Common myeloid progenitor, CD34-positive (primary cell): ENCODE data around the gene ZNF701.
"Not testable (repeated sequence)": the region's sequence is repeated elsewhere in the genome, so short reads cannot be mapped to it uniquely, and the experiment has no call there.

ENCODE experiments used
- CTCF ChIA-PET: fragments of 350-600 bp; sonication (Branson Sonifier 250); formaldehyde crosslinking; loops from one replicate; lab custom pipeline; 2021; ENCODE audit warnings: antibody characterized with exemption; lab: Charles Lee
- POLR2A ChIA-PET: fragments of 350-600 bp; sonication (Branson Sonifier 250); formaldehyde crosslinking; loops from one replicate; lab custom pipeline; 2021; ENCODE audit warnings: antibody characterized with exemption; lab: Charles Lee
- DNase-seq, 3 donors: peaks; one replicate each; pipeline versions ENCODE4 v3.0.0 to v3.0.0-alpha.2; 2013
- H3K27ac ChIP-seq, 2 experiments: 1 replicate in 1 of 2; 2 replicates in 1 of 2; pipeline ENCODE4 v1.7.0; 2013; ENCODE audit warnings: inconsistent platforms in 2 of 2, low read length in 2 of 2, mild to moderate bottlenecking in 2 of 2, low read depth in 1 of 2, moderate library complexity in 1 of 2; ENCODE audit not compliant: severe bottlenecking in 2 of 2, insufficient read depth in 1 of 2, poor library complexity in 1 of 2
- H3K27me3 ChIP-seq, 5 experiments: replicated peaks in 2 of 5; 1 replicate in 3 of 5; 2 replicates in 2 of 5; pipeline versions ENCODE4 v1.6.1 to v1.7.0; 2013; ENCODE audit warnings: low read length in 4 of 5, mild to moderate bottlenecking in 2 of 5, moderate library complexity in 2 of 5, inconsistent platforms in 1 of 5; ENCODE audit not compliant: insufficient read depth in 5 of 5, control insufficient read depth in 4 of 5
- H3K36me3 ChIP-seq, 4 experiments: 1 replicate in 2 of 4; 2 replicates in 2 of 4; pipeline versions ENCODE4 v1.6.1 to v1.7.0; 2013; ENCODE audit warnings: low read length in 3 of 4, control low read depth in 1 of 4, mild to moderate bottlenecking in 1 of 4; ENCODE audit not compliant: control insufficient read depth in 4 of 4, insufficient read depth in 4 of 4
- H3K4me1 ChIP-seq, 4 experiments: 1 replicate in 3 of 4; 2 replicates in 1 of 4; pipeline versions ENCODE4 v1.6.1 to v1.7.1; 2013; ENCODE audit warnings: low read length in 3 of 4, mild to moderate bottlenecking in 3 of 4, control low read depth in 1 of 4, inconsistent platforms in 1 of 4, moderate library complexity in 1 of 4; ENCODE audit not compliant: control insufficient read depth in 4 of 4, insufficient read depth in 4 of 4; ENCODE audit errors: control extremely low read depth in 1 of 4
- H3K4me3 ChIP-seq, 7 experiments: 1 replicate in 4 of 7; 2 replicates in 3 of 7; pipeline versions ENCODE4 v1.5.1 to v1.7.0; 2013; ENCODE audit warnings: mild to moderate bottlenecking in 7 of 7, low read length in 6 of 7, moderate library complexity in 6 of 7, inconsistent platforms in 2 of 7, low read depth in 2 of 7, control low read depth in 1 of 7; ENCODE audit not compliant: insufficient read depth in 4 of 7, control insufficient read depth in 1 of 7; ENCODE audit errors: extremely low read depth in 1 of 7
- H3K9me3 ChIP-seq, 5 experiments: 1 replicate in 4 of 5; 2 replicates in 1 of 5; pipeline versions ENCODE4 v1.6.1 to v1.7.1; 2013; ENCODE audit warnings: low read length in 4 of 5, mild to moderate bottlenecking in 2 of 5, inconsistent platforms in 1 of 5, low read depth in 1 of 5, moderate library complexity in 1 of 5; ENCODE audit not compliant: control insufficient read depth in 4 of 5, insufficient read depth in 2 of 5; ENCODE audit errors: control extremely low read depth in 1 of 5
- WGBS: methylation state at CpG from one replicate; pipeline ENCODE4 v1.1.5; 2013; ENCODE audit not compliant: insufficient coverage; 5-methylcytosine and 5-hydroxymethylcytosine counted together

ZNF701 gene

DNA sequence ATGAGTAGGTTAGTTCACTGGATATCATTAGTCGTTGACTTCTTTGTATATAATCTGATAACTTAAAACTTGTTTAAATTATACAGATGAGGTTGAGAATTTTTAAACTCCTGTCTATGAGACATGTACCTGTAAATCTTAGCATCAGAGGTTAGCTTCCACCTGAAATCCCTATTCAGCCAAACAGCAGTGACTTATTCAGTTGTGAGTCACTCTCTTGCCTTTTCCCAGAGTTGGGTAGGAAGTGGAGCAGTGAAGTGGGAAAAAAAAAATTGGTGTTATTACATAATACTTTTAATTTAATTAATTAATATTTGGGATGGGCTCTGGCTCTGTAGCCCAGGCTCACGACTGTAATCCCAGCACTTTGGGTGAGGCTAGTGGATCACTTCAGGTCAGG lies 32.9 kb downstream of the ZNF701 start:
- ChIA-PET POLR2A (no interaction called here), CTCF (no interaction called here)
- Histone ChIP-seq H3K36me3 (peaks cover 0 to 13% (median 6%) of the 10 kb centered on the region in 4 experiments), H3K27ac (no peak overlapping the region), H3K27me3 (no peaks in the 10 kb centered on the region), H3K4me3 (no peak overlapping the region), H3K4me1 (peaks cover 0 to 15% (median 13%) of the 10 kb centered on the region in 4 experiments), H3K9me3 (peaks cover 0 to 33% (median 2%) of the 10 kb centered on the region in 5 experiments)
- DNase-seq, result no peak
- WGBS, result no CpG with 5 or more reads among the region's 2 CpGs

DNA sequence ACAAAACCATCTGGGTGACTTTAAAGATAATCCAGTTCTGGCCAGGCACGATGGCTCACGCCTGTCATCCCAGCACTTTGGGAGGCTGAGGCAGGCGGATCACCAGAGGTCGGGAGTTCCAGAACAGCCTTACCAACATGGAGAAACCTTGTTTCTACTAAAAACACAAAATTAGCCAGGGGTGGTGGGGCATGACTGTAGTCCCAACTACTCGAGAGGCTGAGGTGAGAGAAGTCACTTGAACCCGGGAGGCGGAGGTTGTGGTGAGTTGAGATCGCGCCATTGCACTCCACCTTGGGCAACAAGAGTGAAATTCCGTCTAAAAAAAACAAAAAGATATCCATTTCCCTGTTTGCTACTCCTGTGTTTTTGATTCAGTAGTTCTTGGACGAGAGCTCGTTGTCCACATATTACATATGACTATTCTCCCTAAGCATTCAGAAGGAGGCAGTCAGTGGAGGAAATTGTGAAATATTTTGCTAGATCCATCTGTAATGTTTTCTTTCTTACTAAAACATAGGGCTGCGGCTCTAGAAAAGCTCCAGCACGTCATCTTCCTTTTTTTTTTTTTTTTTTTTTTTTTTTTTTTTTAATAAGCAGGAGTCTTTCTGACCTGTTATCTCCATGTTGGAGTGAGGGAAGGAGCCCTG lies 33.6 kb downstream of the ZNF701 start:
- H3K4me1 ChIP-seq, result peaks cover 0 to 15% (median 13%) of the 10 kb centered on the region in 4 experiments
- no peaks in the 10 kb centered on the region for H3K27me3 ChIP-seq
- H3K4me3 ChIP-seq, result no peak overlapping the region
- peaks cover 0 to 13% (median 7%) of the 10 kb centered on the region in 4 experiments for H3K36me3 ChIP-seq
- no peak for DNase-seq
- ChIA-PET CTCF (no interaction called here), POLR2A (no interaction called here)
- 100% methylated on average over 4 of the region's 14 CpGs for WGBS
- peaks cover 0 to 36% (median 2%) of the 10 kb centered on the region in 5 experiments for H3K9me3 ChIP-seq
- no peak overlapping the region for H3K27ac ChIP-seq

DNA sequence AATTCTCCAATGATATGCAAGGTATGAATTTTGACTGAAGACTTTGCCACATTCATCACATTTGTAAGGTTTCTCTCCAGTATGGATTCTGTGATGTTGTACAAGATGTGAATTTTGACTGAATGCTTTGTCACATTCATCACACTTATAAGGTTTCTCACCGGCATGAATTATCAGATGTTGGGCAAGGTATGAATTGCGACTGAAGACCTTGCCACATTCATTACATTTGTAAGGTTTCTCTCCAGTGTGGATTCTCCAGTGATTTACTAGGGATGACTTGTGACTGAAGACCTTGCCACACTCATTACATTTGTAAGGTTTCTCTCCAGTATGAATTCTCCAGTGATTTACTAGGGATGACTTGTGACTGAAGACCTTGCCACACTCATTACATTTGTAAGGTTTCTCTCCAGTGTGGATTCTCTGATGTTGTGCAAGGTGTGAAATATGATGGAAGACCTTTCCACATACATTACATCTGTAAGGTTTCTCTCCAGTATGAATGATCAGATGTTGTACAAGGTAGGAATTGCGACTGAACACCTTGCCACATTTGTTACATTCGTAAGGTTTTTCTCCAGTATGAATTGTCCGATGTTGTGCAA lies 43.3 kb downstream of the ZNF701 start:
- Histone ChIP-seq H3K4me1 (no peaks in the 10 kb centered on the region), H3K9me3 (peaks cover 10 to 78% (median 55%) of the 10 kb centered on the region in 5 experiments), H3K36me3 (peaks cover 35 to 61% (median 52%) of the 10 kb centered on the region in 4 experiments), H3K4me3 (no peak overlapping the region), H3K27me3 (no peaks in the 10 kb centered on the region), H3K27ac (no peak overlapping the region)
- POLR2A ChIA-PET, result no interaction called here
- DNase-seq, result no peak
- 100% methylated on average over 1 of the region's 5 CpGs for WGBS
- CTCF ChIA-PET, result no interaction called here

DNA sequence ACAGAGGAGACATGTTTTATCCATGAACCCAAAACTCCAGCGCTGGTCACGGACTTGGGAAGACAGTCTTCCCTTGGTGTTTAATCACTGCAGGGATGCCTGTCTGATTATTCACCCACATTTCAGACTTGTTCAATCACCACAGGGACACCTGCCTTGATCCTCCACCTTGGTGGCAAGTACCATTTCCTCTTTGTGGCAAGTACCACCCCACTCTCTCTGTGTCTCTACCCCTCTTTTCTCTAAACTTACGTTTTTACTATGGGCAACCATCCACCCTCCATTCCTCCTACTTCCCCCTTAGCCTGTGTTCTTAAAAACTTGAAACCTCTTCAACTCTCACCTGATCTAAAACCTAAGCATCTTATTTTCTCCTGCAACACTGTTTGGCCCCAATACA lies 51.3 kb downstream of the ZNF701 start:
- no peak for DNase-seq
- POLR2A ChIA-PET, result no interaction called here
- CTCF ChIA-PET, result no interaction called here
- peaks cover 15 to 77% (median 56%) of the 10 kb centered on the region in 4 experiments for H3K36me3 ChIP-seq
- peaks cover 0 to 34% (median 20%) of the 10 kb centered on the region in 5 experiments for H3K9me3 ChIP-seq
- 84% methylated on average over 3 of the region's 3 CpGs for WGBS
- H3K27ac ChIP-seq, result no peak overlapping the region
- H3K4me3 ChIP-seq, result no peak overlapping the region
- H3K27me3 ChIP-seq, result no peaks in the 10 kb centered on the region
- H3K4me1 ChIP-seq, result no peaks in the 10 kb centered on the region

DNA sequence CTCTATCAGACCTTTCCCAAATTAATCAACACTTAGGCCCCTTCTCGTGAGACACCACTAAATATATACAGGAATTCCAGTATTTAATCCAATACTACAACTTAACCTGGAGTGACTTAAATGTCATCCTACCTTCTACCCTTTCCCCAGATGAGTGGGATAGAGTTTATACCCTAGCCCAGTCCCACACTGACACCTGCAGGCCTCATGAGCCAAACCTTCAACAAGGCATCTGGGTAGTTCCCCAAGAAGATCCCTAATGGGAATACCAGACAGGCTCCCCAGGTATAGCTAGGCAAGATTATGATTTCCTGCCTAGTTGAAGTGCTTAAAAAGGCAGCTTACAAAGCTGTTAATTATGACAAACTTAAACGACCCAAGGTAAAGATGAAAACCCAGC lies 52.2 kb downstream of the ZNF701 start:
- Histone ChIP-seq H3K36me3 (peaks cover 10 to 77% (median 54%) of the 10 kb centered on the region in 4 experiments), H3K4me3 (no peak overlapping the region), H3K27ac (no peak overlapping the region), H3K27me3 (no peaks in the 10 kb centered on the region), H3K9me3 (peaks cover 0 to 31% (median 15%) of the 10 kb centered on the region in 5 experiments), H3K4me1 (no peaks in the 10 kb centered on the region)
- ChIA-PET CTCF (no interaction called here), POLR2A (no interaction called here)
- no peak for DNase-seq
- 75% methylated on average over 2 of the region's 2 CpGs for WGBS

DNA sequence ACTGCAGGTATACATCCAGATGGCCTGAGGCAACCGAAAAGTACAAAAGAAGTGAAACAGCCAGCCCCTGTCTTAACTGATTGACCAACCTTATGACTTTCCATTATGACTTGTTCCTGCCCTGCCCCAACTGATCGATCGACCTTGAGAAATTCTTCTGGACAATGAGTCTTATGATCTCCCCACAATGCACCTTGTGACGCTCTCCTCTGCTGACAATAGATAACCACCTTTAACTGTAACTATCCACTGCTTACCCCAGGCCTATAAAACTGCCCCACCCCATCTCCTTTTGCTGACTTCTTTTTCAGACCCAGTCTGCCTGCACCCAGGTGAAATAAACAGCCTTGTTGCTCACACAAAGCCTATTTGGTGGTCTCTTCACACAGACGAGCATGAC lies 56.8 kb downstream of the ZNF701 start:
- 97% methylated on average over 3 of the region's 5 CpGs for WGBS
- peaks cover 0 to 22% (median 4%) of the 10 kb centered on the region in 5 experiments for H3K9me3 ChIP-seq
- POLR2A ChIA-PET, result no interaction called here

DNA sequence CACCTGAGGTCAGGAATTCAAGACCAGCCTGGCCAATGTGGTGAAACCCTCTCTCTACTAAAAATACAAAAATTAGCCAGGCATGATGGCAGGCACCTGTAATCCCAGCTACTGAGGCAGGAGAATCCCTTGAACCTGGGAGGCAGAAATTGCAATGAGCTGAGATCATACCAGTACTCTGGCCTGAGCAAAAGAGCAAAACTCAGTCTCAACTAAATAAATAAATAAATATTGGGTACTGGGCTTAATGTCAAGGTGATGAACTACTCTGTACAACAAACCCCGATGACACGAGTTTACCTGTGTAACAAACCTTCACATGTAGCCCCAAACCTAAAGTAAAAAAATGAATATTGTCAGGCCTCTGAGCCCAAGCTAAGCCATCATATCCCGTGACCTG lies 57.4 kb downstream of the ZNF701 start:
- 100% methylated on average over 3 of the region's 3 CpGs for WGBS
- peaks cover 0 to 22% (median 4%) of the 10 kb centered on the region in 5 experiments for H3K9me3 ChIP-seq
- H3K4me1 ChIP-seq, H3K4me3 ChIP-seq, H3K27ac ChIP-seq, POLR2A ChIA-PET, DNase-seq, H3K27me3 ChIP-seq, CTCF ChIA-PET: not testable (repeated sequence)
- peaks cover 6 to 49% (median 30%) of the 10 kb centered on the region in 4 experiments for H3K36me3 ChIP-seq

More for the DNA sequence above, 56.8 kb downstream of the ZNF701 start:
- no peak for DNase-seq
- no peaks in the 10 kb centered on the region for H3K27me3 ChIP-seq
- CTCF ChIA-PET, result no interaction called here
- H3K27ac ChIP-seq, result no peak overlapping the region
- peaks cover 6 to 54% (median 33%) of the 10 kb centered on the region in 4 experiments for H3K36me3 ChIP-seq
- no peak overlapping the region for H3K4me3 ChIP-seq
- no peaks in the 10 kb centered on the region for H3K4me1 ChIP-seq
